NB4 (cell line): ENCODE results near the gene LRRC14B.

Source experiments
- DNase-seq: peaks from one replicate; pipeline ENCODE4 v3.0.0; 2010; ENCODE audit warnings: low read depth
- H3K4me3 ChIP-seq: one replicate; pipeline ENCODE4 v1.5.1; 2011; ENCODE audit warnings: mild to moderate bottlenecking, low read depth, low read length, moderate library complexity
- MYC ChIP-seq: IDR thresholded peaks from 2 replicates; pipeline ENCODE4 v1.6.1; 2011; ENCODE audit warnings: low read depth, low read length
- POLR2A ChIP-seq: IDR thresholded peaks from 2 replicates; pipeline ENCODE4 v1.6.1; 2011; ENCODE audit warnings: mild to moderate bottlenecking; ENCODE audit not compliant: insufficient read length; ENCODE audit errors: extremely low read depth
- TF ChIP-seq, protein P1 (sequence below): IDR thresholded peaks from 2 replicates; pipeline ENCODE4 v1.6.1; 2011; ENCODE audit warnings: low read depth, low read length
- TF ChIP-seq, protein P2 (sequence below): IDR thresholded peaks from one replicate; pipeline ENCODE4 v1.5.1; 2012; ENCODE audit warnings: low read depth, low read length

The LRRC14B gene

DNA sequence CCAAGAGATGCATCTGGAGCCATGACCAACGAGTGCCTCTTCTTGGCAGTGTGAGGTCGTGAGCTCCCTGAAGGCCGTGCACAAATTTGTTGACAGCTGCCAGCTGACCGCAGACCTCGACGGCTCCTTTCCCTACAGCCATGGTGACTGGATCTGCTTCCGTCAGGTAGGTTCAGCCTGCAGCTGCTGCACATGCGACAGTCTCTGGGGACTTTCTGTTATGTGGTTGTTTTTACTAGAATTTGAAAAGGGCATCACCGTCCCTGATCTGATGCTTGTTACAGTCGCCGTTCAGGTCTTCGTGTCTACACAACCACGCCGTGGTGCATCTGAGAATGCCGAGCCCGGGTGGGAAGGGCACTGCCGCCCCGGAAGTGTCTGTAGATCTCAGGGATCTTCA is 36.5 kb upstream of the LRRC14B start:
- H3K4me3 ChIP-seq = no peak overlapping the region
- TF ChIP-seq POLR2A (no peak), MYC (no peak)
- TF ChIP-seq, protein P1, sequence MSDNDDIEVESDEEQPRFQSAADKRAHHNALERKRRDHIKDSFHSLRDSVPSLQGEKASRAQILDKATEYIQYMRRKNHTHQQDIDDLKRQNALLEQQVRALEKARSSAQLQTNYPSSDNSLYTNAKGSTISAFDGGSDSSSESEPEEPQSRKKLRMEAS = no peak
- TF ChIP-seq, protein P2, sequence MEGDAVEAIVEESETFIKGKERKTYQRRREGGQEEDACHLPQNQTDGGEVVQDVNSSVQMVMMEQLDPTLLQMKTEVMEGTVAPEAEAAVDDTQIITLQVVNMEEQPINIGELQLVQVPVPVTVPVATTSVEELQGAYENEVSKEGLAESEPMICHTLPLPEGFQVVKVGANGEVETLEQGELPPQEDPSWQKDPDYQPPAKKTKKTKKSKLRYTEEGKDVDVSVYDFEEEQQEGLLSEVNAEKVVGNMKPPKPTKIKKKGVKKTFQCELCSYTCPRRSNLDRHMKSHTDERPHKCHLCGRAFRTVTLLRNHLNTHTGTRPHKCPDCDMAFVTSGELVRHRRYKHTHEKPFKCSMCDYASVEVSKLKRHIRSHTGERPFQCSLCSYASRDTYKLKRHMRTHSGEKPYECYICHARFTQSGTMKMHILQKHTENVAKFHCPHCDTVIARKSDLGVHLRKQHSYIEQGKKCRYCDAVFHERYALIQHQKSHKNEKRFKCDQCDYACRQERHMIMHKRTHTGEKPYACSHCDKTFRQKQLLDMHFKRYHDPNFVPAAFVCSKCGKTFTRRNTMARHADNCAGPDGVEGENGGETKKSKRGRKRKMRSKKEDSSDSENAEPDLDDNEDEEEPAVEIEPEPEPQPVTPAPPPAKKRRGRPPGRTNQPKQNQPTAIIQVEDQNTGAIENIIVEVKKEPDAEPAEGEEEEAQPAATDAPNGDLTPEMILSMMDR = no peak

DNA sequence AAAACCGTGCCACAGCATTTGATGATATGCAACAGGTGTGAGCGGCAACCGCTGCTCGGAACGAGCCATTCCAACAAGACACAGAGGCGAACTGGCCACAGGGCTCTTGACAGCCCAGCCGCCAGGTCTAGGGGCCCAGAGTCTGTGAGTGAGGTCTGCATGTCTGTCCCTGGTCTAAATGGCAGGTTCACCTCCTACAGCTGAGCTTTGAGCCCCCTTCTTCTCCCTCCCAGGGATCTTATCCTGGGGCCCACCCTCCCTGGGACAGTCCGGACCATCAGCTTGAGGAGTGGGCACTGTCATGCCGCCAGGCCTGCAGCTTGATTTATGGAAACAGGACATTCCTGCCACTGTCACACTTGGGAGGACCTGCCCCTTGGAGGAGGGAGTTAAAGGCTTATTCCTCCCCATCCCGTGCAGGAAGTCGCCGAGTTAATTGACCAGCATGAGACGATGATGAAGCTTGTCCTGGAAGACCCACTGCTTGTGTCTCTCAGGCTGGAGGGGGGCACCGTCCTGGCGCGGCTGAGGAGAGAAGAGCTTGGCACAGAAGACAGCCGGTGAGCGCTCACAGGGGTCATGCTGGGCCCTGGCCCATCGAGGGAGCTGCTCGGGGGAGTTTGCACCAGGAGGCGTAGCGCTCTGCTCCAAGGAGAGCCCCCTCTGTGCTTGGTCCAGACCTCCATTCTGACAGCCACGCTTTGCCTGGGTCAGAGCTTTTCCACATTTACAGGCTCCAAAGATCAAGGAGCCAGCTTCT is 35.5 kb upstream of the LRRC14B start:
- TF ChIP-seq MYC = no peak
- TF ChIP-seq, protein P1 = no peak
- TF ChIP-seq, protein P2 = no peak
- DNase-seq = no peak

More for the DNA sequence above, 36.5 kb upstream of the LRRC14B start:
- no peak for DNase-seq

DNA sequence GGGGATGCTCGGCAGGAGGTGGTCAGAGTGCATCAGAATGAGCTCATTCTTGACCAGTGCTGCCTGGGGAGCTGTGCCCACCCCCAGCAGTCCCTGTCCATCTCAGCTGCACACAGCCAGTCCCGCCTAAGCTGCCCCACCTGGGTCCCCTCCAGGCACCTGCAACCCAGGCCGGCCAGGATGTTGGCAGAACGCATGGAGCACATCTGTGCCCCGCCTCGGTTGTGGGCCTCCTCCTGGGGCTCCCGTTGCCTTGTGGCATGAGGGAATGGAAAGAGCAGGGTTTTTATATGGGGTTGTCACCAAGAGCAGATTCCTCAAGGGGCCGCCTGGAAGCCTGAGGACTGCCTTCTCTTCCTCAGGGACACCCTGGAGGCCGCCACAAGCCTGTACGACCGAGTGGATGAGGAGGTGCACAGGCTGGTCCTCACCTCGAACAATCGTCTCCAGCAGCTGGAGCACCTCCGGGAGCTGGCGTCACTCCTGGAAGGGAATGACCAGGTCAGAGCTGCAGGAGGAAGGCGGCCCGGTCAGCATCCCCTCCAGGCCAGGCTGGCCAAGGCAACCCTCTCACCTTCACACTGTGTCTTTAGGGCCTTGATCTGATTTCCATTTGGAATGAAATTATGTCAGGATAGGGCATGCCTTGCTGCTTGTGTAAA is 34.8 kb upstream of the LRRC14B start:
- no peak for DNase-seq
- TF ChIP-seq POLR2A (no peak), MYC (no peak)
- TF ChIP-seq, protein P2 = no peak
- TF ChIP-seq, protein P1 = no peak
- no peak overlapping the region for H3K4me3 ChIP-seq

More for the DNA sequence above, 35.5 kb upstream of the LRRC14B start:
- H3K4me3 ChIP-seq = no peak overlapping the region

DNA sequence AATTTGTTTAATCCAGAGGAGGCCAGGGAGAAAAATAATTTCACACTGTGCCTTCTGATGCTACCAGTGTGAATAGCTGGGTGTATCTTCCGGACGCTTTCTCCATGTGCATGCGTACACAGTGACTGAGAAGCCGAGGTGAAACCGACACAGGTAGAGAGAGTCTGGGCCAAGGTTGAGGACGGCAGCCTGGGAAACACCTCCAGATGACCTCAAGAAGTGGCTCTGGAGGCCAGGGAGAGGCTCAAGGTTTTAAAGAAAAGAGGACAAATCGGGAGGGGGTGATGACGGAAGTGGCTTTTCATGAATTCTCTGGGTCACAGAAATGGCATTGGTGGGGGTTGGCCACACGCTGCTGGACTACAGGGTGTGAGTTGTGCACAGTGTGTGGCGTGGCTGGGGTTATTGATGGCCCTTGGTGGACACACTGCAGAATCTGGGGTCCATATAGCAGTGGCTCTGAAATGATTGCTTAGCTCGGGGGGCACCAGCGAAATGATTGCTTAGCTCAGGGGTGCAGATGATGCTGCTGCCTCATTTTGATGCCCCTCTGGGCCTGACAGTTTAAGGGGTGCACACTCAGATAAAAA is 34.1 kb upstream of the LRRC14B start:
- no peak for TF ChIP-seq MYC
- TF ChIP-seq, protein P1 = no peak
- TF ChIP-seq, protein P2 = no peak
- TF ChIP-seq POLR2A = no peak
- no peak for DNase-seq
- H3K4me3 ChIP-seq = no peak overlapping the region

DNA sequence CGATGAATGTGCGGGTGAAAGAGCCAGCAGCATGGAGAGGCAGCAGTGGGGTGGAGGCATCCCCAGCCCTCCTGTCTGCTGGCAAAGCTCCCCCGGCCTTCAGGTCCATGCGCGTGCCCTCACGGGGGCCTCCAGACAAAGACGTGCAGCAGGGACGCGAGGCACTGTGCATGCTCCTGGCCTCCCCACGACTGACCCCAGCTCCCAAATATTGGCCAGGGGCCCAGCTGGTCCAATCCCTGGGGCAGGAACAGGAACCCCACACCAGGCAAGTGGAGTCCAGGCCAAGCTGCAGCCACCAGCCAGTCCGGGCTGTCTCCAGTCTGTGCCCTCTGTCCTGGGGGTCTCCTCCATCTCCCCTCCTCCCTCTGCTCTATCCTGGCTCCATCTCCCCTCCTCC is 33.5 kb upstream of the LRRC14B start:
- H3K4me3 ChIP-seq = no peak overlapping the region
- DNase-seq = no peak
- TF ChIP-seq, protein P1 = no peak
- no peak for TF ChIP-seq MYC
- TF ChIP-seq POLR2A = no peak
- TF ChIP-seq, protein P2 = no peak
